Naive thymus-derived CD4-positive, alpha-beta T cell (primary cell): ENCODE measurements around the gene NFXL1. TPM values are rescaled to one million over a fixed set of nuclear protein-coding genes. Genes with fewer than 3 reads are reported as not detected.

Experiments used
- ATAC-seq: fragments of 150-1000 bp; cut with Tn5 transposase; 2 replicates; pipeline ENCODE4 v1.10.0; 2021; ENCODE audit warnings: mild to moderate bottlenecking, moderate library complexity
- CTCF ChIA-PET: fragments of 350-600 bp; sonication (Branson Sonifier 250); formaldehyde crosslinking; loops from one replicate; lab custom pipeline; 2021; ENCODE audit warnings: antibody characterized with exemption; lab: Charles Lee
- POLR2A ChIA-PET: fragments of 350-600 bp; sonication (Branson Sonifier 250); formaldehyde crosslinking; loops from one replicate; lab custom pipeline; 2021; ENCODE audit warnings: antibody characterized with exemption, inconsistent platforms; lab: Charles Lee
- DNase-seq, 9 donors: peaks; one replicate each; pipeline versions ENCODE4 v3.0.0 to v3.0.0-alpha.2; 2020 to 2022; ENCODE audit warnings: mixed read lengths in 1 of 9
- H3K27ac ChIP-seq: one replicate; pipeline ENCODE4 v1.7.0; 2013; ENCODE audit warnings: mild to moderate bottlenecking, low read depth, low read length, moderate library complexity
- H3K27me3 ChIP-seq, 2 donors: one replicate each; pipeline ENCODE4 v1.7.0; 2013; ENCODE audit warnings: low read length in 2 of 2, mild to moderate bottlenecking in 2 of 2, moderate library complexity in 2 of 2; ENCODE audit not compliant: control insufficient read depth in 2 of 2, insufficient read depth in 2 of 2
- H3K36me3 ChIP-seq, 3 experiments: 1 replicate in 2 of 3; 2 replicates in 1 of 3; pipeline ENCODE4 v1.7.0; 2013; ENCODE audit warnings: low read length in 3 of 3, mild to moderate bottlenecking in 3 of 3, moderate library complexity in 1 of 3; ENCODE audit not compliant: insufficient read depth in 3 of 3, control insufficient read depth in 2 of 3
- H3K4me1 ChIP-seq, 2 donors: one replicate each; pipeline ENCODE4 v1.7.0; 2013; ENCODE audit warnings: low read length in 2 of 2, mild to moderate bottlenecking in 2 of 2, moderate library complexity in 1 of 2; ENCODE audit not compliant: control insufficient read depth in 2 of 2, insufficient read depth in 2 of 2
- H3K4me3 ChIP-seq: 2 replicates; pipeline ENCODE4 v1.7.0; 2013; ENCODE audit warnings: mild to moderate bottlenecking, low read length
- H3K9me3 ChIP-seq, 3 experiments: 1 replicate in 2 of 3; 2 replicates in 1 of 3; pipeline ENCODE4 v1.7.0; 2013; ENCODE audit warnings: low read length in 3 of 3; ENCODE audit not compliant: control insufficient read depth in 2 of 3
- H3K27ac Mint-ChIP-seq, 9 donors: one replicate each; pipeline ENCODE4 v1.8.0; 2020 to 2022; ENCODE audit warnings: mixed read lengths in 9 of 9, mild to moderate bottlenecking in 8 of 9, moderate library complexity in 5 of 9, inconsistent platforms in 2 of 9
- H3K27me3 Mint-ChIP-seq, 5 donors: one replicate each; pipeline ENCODE4 v1.8.0; 2021 to 2022; ENCODE audit warnings: mixed read lengths in 5 of 5, mild to moderate bottlenecking in 1 of 5
- H3K36me3 Mint-ChIP-seq, 5 donors: one replicate each; pipeline ENCODE4 v1.8.0; 2020 to 2022; ENCODE audit warnings: mixed read lengths in 5 of 5, mild to moderate bottlenecking in 3 of 5, inconsistent platforms in 1 of 5
- H3K4me1 Mint-ChIP-seq, 7 donors: one replicate each; pipeline ENCODE4 v1.8.0; 2020 to 2022; ENCODE audit warnings: mixed read lengths in 7 of 7, mild to moderate bottlenecking in 3 of 7, inconsistent platforms in 1 of 7
- H3K4me3 Mint-ChIP-seq, 10 donors: one replicate each; pipeline ENCODE4 v1.8.0; 2020 to 2022; ENCODE audit warnings: mild to moderate bottlenecking in 10 of 10, mixed read lengths in 10 of 10, moderate library complexity in 6 of 10, inconsistent platforms in 2 of 10
- H3K9me3 Mint-ChIP-seq, 11 donors: one replicate each; pipeline ENCODE4 v1.8.0; 2020 to 2022; ENCODE audit warnings: mixed read lengths in 11 of 11, mild to moderate bottlenecking in 4 of 11, inconsistent platforms in 1 of 11, moderate library complexity in 1 of 11
- intact Hi-C, 2 donors: fragments of 100-400 bp; cut with micrococcal nuclease; formaldehyde crosslinking; loops; one replicate each; pipeline ENCODE4 v1.15.1; 2023
- polyA plus RNA-seq, 2 donors: library from polyadenylated mRNA; unstranded; fragments of 300-500 nt; fragmentation: Illumina TruSeq; gene quantifications; one replicate each; pipeline ENCODE4 v1.2.3, GENCODE V29; 2021
- total RNA-seq, 6 experiments: library from RNA in 5 of 6; stranded (reverse) in 5 of 6; gene quantifications; 1 replicate in 5 of 6; 2 replicates in 1 of 6; pipeline ENCODE4 v1.2.3 and lab custom pipeline; 2021 to 2026

Gene NFXL1
- total and polyA plus RNA-seq, 7 experiments from 2014 or later = 9.5 to 19.3 (median 12.2) TPM

DNA sequence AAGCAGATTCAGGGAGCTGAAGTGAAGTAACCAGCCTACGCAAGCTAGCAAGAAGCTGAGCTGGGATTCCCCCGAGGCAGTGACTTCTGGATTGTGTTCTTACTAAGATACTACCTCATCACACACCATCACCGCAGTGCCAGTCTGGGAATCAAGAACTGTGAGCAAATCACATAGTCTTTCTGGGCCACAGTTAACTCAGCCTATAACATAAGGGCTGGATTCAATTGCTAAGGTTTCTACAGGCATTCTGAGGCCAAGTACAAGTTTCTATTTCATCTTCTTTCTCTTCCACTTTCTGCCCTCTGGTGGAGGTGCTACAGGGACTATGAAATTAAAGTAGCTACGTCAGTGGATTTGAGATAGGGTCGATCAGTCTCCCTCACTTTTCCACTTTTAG is 75.1 kb downstream of the NFXL1 start:
- intact Hi-C loops = loop anchor here (1.0 to 5.0 kb wide), 7 partner anchors 73 to 433 kb away; partner anchors contain the start of gene NFXL1 (in 1 of the 2)
- ChIA-PET CTCF (interaction anchor here (0.7 to 1.3 kb wide), 5 partner anchors 16 to 402 kb away, joined by 3 to 4 read pairs (median 3); no protein-coding TSS in a partner anchor), POLR2A (interaction anchor here (0.6 kb wide), 1 partner anchor 78 kb away, joined by 3 read pairs; no protein-coding TSS in a partner anchor)
- H3K27me3 ChIP-seq = no peaks in the 10 kb centered on the region
- peaks cover 6 to 10% (median 9%) of the 10 kb centered on the region in 5 donors for H3K36me3 Mint-ChIP-seq
- no peak overlapping the region for H3K4me3 ChIP-seq
- H3K27ac Mint-ChIP-seq = peak overlapping the region in 3 of 9 donors; percentile 31 to 59 (median 58)
- H3K4me1 Mint-ChIP-seq = peaks cover 5 to 32% (median 24%) of the 10 kb centered on the region in 7 donors
- no peaks in the 10 kb centered on the region for H3K36me3 ChIP-seq
- DNase-seq (peak in 5 of 9 donors; percentile 9 to 26 (median 12)), ATAC-seq (peak; percentile 51)
- peaks cover 6% of the 10 kb centered on the region in 2 donors for H3K4me1 ChIP-seq
- no peak overlapping the region for H3K27ac ChIP-seq
- peak overlapping the region in 1 of 10 donors; percentile 12 for H3K4me3 Mint-ChIP-seq
- no peaks in the 10 kb centered on the region for H3K9me3 Mint-ChIP-seq
- H3K9me3 ChIP-seq = no peaks in the 10 kb centered on the region
- peaks cover 0 to 37% (median 1%) of the 10 kb centered on the region in 5 donors for H3K27me3 Mint-ChIP-seq

DNA sequence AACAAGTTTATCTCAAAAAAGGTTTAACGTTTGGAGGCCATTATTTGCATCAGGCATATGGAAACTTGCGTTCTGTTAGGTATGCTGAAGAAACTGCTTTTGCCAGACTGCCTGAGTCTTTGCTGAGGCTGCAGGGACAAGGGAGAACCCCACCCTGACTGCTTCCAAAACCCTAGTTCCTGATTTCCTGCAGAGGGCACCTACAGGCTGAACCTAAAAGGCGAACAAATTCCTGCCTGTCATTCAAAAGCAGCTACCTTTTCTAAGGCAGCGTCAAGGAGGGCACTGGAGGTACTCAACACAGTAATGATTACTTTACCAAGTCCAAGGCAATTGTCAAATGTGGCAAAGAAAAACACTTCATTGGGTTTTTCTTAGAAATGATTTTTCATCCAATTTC is 75.9 kb downstream of the NFXL1 start:
- H3K36me3 ChIP-seq = no peaks in the 10 kb centered on the region

DNA sequence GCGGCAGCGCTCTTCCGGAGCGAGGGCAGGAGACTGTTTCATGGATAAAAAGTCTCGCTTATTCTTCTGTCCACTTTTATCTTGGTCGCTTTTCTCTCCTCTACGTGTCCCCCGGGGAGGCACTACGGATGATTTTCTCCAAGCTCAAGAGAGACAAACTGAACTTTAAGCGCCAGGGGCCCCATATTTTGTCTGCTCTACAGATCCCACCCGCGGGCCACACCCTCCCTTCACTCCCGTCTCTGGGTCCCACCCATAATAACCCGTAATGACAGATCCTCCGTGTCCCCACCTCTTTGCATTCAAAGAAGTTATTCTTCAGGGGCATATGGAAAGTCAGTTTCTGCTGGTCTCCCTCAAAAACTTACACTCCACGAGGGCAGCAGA is 76.5 kb downstream of the NFXL1 start, which contains the start of gene CORIN:
CORIN (minus strand) TSS at position 160 of the 387 bp plus-strand sequence; CDS start at position 42, 118 bp downstream.
- peak within 1 kb of the TSS; percentile 68 for H3K4me3 ChIP-seq
- ATAC-seq (no peak), DNase-seq (no peak)
- intact Hi-C loops = loop anchor here (1.0 to 5.0 kb wide), 8 partner anchors 74 to 434 kb away; partner anchors contain the start of genes NFXL1 (in 2 of the 2) and TEC (in 1 of the 2)
- H3K27ac ChIP-seq = no peak within 1 kb of the TSS
- H3K27me3 ChIP-seq = no peaks in the 10 kb centered on the region
- Mint-ChIP-seq H3K9me3 (peaks cover 0 to 6% (median 0%) of the 10 kb centered on the region in 11 donors), H3K36me3 (peaks cover 0 to 3% (median 0%) of the 10 kb centered on the region in 5 donors), H3K4me1 (peaks cover 5 to 32% (median 24%) of the 10 kb centered on the region in 7 donors), H3K27ac (peak within 1 kb of the TSS in 4 of 9 donors; percentile 31 to 74 (median 51)), H3K4me3 (peak within 1 kb of the TSS; percentile 84 to 91 (median 88)), H3K27me3 (peaks cover 0 to 49% (median 8%) of the 10 kb centered on the region in 5 donors)
- H3K4me1 ChIP-seq = peaks cover 6% of the 10 kb centered on the region in 2 donors
- no peaks in the 10 kb centered on the region for H3K9me3 ChIP-seq
- no peaks in the 10 kb centered on the region for H3K36me3 ChIP-seq
- POLR2A ChIA-PET = no interaction called here
- CTCF ChIA-PET = interaction anchor here (1.8 kb wide), 1 partner anchor 152 kb away, joined by 6 read pairs; no protein-coding TSS in a partner anchor

More for the DNA sequence above, 75.9 kb downstream of the NFXL1 start:
- no peak overlapping the region for H3K27ac ChIP-seq
- H3K9me3 ChIP-seq = no peaks in the 10 kb centered on the region
- peak overlapping the region in 2 of 9 donors; percentile 31 to 62 for H3K27ac Mint-ChIP-seq
- H3K27me3 Mint-ChIP-seq = peaks cover 0 to 44% (median 4%) of the 10 kb centered on the region in 5 donors
- peaks cover 0 to 2% (median under 1%) of the 10 kb centered on the region in 5 donors for H3K36me3 Mint-ChIP-seq
- POLR2A ChIA-PET = no interaction called here
- CTCF ChIA-PET = interaction anchor here (0.7 to 1.3 kb wide), 2 partner anchors 152 to 302 kb away, joined by 3 read pairs; no protein-coding TSS in a partner anchor
- H3K9me3 Mint-ChIP-seq = peaks cover 0 to under 1% (median 0%) of the 10 kb centered on the region in 11 donors
- H3K4me1 Mint-ChIP-seq = peaks cover 5 to 32% (median 24%) of the 10 kb centered on the region in 7 donors
- no peaks in the 10 kb centered on the region for H3K27me3 ChIP-seq
- H3K4me3 Mint-ChIP-seq = peak overlapping the region in 9 of 10 donors; percentile 4 to 91 (median 87)
- ATAC-seq (no peak), DNase-seq (no peak)
- peaks cover 6% of the 10 kb centered on the region in 2 donors for H3K4me1 ChIP-seq
- intact Hi-C loops = loop anchor here (2.0 to 5.0 kb wide), 5 partner anchors 74 to 434 kb away; partner anchors contain the start of gene NFXL1 (in 1 of the 2)
- no peak overlapping the region for H3K4me3 ChIP-seq

DNA sequence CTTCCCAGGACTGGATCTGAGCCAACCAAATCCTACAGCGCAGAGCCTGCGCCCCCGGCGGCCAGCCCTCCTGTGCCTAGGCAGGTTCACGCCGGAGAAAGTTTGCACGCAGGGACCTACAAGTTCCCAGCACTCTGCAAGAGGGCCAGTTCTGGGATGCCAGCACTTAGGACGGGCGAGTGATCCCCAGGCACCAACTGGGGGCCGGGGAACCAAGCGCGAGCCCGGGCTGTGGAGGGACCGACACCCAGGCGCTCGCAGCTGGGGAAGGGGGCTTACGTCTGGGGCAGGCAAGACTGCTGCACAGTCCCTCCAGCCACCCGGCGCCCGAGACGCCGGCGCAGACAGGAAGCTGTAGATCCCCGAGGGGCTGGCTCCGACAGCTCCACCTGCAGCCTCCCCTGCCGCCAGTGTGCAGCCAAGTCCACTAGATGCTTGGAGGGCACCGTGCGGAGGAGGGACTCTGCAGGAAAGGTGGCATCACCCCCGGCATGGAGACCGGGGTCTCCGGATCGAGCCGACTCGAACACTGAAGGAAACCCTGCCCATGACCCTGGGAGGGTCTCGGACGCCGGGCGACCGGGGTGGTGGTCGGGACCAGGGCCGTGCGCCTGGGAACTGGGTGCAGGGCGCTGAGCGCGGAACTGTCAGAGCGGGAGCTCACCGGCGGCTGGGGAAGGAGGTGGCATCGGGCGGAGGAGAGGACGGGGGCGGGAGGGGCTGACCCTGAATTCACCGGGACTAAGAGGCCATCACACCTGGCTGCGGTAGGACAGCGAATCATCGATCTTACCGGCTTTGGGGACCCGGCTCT is 77.1 kb downstream of the NFXL1 start:
- Mint-ChIP-seq H3K4me1 (peaks cover 5 to 32% (median 24%) of the 10 kb centered on the region in 7 donors), H3K36me3 (peaks cover 0 to 3% (median 0%) of the 10 kb centered on the region in 5 donors), H3K27me3 (peaks cover 0 to 51% (median 11%) of the 10 kb centered on the region in 5 donors), H3K27ac (peak overlapping the region in 2 of 9 donors; percentile 9 to 74), H3K9me3 (peaks cover 0 to 8% (median 0%) of the 10 kb centered on the region in 11 donors), H3K4me3 (peak overlapping the region; percentile 84 to 91 (median 88))
- Histone ChIP-seq H3K9me3 (no peaks in the 10 kb centered on the region), H3K27me3 (no peaks in the 10 kb centered on the region), H3K36me3 (no peaks in the 10 kb centered on the region), H3K4me3 (peak overlapping the region; percentile 68), H3K27ac (no peak overlapping the region), H3K4me1 (peaks cover 6% of the 10 kb centered on the region in 2 donors)
- ChIA-PET POLR2A (no interaction called here), CTCF (interaction anchor here (1.1 to 1.8 kb wide), 6 partner anchors 9 to 299 kb away, joined by 3 to 6 read pairs (median 4); no protein-coding TSS in a partner anchor)
- intact Hi-C loops = loop anchor here (1.0 to 5.0 kb wide), 7 partner anchors 75 to 435 kb away; partner anchors contain the start of genes NFXL1 (in 2 of the 2) and TEC (in 1 of the 2)
- ATAC-seq (peak; percentile 71), DNase-seq (peak in 8 of 9 donors; percentile 29 to 48 (median 36))

DNA sequence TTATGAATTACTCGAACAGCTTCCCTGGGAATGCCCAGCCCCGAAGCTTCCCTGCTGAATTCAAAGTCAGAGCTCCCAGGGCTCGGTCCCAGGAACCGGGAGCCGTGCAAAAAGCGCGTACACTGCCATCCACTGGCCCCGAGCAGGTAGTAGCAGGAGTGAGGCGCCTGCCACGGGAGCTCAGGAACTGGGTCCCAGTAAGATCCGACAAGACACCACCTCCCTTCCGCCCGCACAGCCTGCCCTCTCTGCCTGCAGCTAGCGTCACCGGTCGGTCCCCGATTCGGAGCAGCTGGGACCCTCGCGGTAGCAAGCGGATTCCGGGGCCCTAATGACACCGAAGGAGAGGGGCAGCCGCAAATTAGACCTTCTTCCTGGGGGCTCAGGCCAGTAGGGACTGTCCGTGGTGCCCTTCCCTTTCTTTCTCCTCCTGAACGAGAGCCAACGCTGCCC is 77.7 kb downstream of the NFXL1 start:
- peaks cover 6% of the 10 kb centered on the region in 2 donors for H3K4me1 ChIP-seq
- intact Hi-C loops = loop anchor here (1.0 to 5.0 kb wide), 9 partner anchors 76 to 436 kb away; partner anchors contain the start of genes NFXL1 (in 2 of the 2) and TEC (in 1 of the 2)
- Mint-ChIP-seq H3K27me3 (peaks cover 0 to 51% (median 11%) of the 10 kb centered on the region in 5 donors), H3K9me3 (peaks cover 0 to 8% (median 0%) of the 10 kb centered on the region in 11 donors), H3K27ac (peak overlapping the region in 2 of 9 donors; percentile 9 to 17), H3K4me1 (peaks cover 5 to 32% (median 24%) of the 10 kb centered on the region in 7 donors), H3K4me3 (peak overlapping the region; percentile 84 to 91 (median 88)), H3K36me3 (peaks cover 0 to 3% (median 0%) of the 10 kb centered on the region in 5 donors)
- no peak overlapping the region for H3K27ac ChIP-seq
- ChIA-PET POLR2A (no interaction called here), CTCF (interaction anchor here (0.8 to 1.8 kb wide), 7 partner anchors 8 to 300 kb away, joined by 3 to 6 read pairs (median 3); no protein-coding TSS in a partner anchor)
- DNase-seq = peak; percentile 12 to 50 (median 31)
- peak overlapping the region; percentile 68 for H3K4me3 ChIP-seq
- peak; percentile 68 for ATAC-seq
- H3K36me3 ChIP-seq = no peaks in the 10 kb centered on the region
- no peaks in the 10 kb centered on the region for H3K9me3 ChIP-seq
- no peaks in the 10 kb centered on the region for H3K27me3 ChIP-seq
